GM19395 (cell line): Measurements from ENCODE around the gene ABCB10.
"Not testable (repeated sequence)": the region's sequence is repeated elsewhere in the genome, so short reads cannot be mapped to it uniquely, and the experiment has no call there.

Source experiments
- ATAC-seq: cut with Tn5 transposase; IDR thresholded peaks from one replicate; pipeline ENCODE4 v1.9.1; 2021; ENCODE audit warnings: mild to moderate bottlenecking, moderate library complexity; ENCODE audit not compliant: unreplicated experiment

ABCB10 gene

DNA sequence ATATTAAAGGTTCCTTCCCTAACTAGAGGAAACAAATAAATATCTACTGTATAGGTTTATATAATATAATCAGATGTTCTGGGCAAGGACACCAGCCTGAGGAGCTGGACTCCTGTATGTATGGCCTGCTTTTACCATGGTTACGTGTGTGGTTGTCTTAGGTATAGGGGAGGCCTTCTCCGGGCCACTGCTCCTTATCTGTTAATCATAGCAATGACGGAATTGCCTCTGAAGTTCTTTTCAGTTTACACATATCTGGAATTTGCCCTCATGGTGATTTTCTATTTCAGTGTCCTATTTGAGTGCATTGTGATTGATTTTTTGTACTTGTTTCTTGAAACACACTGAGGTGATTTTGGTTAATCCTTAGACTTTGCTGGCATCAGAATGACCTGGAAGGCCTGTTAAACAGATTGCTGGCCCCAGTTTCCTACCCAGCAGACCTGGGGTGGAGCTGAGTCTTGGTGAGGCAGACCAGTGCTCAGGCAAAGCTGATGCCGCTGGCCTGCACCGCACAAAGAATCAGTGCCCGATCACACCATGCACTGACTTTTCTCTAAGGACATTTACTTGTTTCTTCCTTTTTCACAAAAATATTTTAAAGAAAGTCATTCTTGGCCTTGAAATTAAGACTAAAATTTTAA lies 18.5 kb downstream of the ABCB10 start:
- ATAC-seq: no peak

DNA sequence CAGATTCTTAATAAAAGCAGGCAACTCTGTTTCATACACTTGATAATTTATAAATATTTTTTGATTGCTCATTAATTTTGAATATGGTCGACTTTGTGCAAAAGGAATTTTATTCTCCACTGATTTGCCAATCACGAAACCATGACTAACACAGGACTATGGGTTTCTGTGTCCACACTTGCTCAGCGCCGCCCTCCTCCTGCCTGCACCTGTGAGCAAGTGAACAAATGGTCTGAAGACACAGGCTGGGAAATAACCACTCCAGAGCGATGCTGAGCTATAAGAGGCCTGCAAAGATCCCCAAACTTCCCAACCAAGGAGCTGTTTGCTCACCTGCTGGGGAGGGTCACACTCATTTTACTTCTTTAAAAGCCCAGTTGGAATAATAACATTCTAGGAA lies 19.6 kb downstream of the ABCB10 start:
- ATAC-seq: no peak

DNA sequence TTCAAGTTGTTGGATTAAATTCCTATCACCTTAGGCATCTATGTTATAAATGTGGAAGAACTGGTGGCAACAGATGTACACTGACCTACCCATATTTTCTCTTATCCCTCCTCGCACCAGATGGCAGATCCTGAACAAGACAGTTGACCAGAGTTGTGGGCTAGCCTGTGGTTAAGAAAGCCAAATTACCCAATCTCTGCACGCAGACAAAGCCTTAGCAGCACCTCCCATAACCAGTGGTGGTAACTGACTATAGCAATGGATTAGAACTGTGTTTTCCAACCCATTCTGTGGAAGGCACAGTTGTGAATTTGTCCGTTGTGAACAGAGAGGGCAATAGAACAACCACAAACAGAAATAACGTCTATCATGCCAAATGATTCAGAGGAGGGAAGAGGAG lies 20.6 kb downstream of the ABCB10 start:
- ATAC-seq: no peak

DNA sequence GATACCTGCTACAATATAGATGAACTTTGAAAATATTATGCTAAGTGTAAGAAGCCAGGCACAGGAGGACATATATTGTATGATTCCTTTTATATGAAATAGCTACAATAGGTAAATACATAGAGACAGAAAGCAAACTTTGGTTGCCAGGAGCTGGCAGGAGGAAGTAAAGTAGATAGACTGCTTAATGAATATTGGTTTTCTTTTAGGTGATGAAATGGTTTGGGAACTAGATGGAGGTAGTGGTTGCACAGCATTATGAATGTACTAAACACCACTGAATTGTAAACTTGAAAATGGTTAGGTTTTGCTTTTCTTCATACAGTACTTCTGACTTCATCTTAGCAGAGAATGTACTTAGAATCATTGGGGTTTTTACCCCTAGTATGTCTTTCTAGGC lies 21.5 kb downstream of the ABCB10 start:
- ATAC-seq: no peak

DNA sequence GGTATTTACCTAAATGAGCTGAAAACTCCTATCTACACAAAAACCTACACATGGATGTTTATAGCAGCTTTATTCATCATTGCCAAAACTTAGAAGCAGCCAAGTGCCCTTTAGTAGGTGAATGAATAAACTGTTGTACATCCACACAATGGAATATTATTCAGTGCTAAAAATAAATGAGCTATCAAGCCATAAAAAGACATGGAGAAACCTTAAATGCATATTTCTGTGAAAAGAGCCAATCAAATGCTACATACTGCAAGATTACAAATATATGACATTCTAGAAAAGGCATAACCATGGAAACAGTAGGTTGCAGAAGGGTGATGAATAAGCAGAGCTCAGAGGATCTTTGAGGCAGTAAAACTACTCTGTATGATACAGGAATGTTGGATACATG lies 23.3 kb downstream of the ABCB10 start:
- ATAC-seq: no peak

DNA sequence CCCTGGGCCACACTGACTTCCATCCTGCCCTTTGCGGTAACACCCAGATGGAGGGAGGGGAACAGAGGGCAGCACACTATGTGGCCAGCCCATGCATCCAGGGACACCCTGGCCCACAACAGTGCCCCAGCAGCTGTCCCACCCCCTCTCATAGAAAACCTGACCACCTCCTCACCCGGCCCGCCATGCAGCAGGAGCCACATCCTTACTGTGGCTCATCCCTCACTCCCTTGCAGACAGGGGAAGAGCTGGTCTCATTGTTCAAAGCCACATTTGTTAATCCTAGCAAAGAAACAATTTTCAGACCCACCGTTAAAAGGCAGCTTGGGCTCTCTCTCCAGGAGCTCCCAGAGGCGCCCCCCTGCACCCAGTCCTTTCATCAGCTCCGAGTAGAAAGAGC lies 27.2 kb downstream of the ABCB10 start:
- no peak for ATAC-seq

DNA sequence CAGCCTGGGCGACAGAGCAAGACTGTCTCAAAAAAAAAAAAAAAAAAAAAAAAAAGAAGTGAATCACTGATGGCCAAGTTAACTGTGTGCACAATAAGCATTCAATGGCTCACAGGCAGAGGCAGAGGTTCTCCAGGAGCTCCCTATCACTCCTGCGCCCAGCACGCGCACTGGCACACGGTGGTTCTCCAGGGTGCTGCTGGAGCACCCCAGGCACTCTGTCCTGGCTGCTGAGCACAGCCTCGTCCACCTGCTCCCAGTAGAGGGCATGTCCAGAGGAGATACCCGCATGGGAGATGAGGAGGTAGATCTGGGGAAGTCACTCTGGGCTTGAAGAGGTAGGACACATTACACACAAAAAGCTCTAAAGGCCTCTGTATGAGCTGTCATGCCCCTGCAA lies 28.9 kb downstream of the ABCB10 start:
- ATAC-seq: no peak

DNA sequence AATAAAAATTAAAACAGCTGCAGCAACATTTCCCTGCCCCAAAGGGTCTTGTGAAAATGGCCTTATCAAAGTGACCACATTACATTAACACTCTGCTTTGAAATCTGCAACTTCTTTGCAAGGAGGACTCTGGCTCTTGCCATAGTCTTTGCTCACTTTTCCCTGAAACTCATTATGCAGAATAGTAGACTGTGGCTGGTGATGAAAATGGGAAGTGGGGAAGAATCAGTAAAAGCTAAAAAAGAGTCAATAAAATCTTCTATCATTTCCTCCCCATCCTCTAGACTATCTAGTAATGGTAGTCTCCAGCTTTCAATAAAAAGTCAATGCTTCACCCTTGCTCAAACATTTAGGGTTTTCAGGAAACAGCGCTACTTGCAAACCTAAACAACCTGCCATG lies 31.8 kb downstream of the ABCB10 start:
- no peak for ATAC-seq

DNA sequence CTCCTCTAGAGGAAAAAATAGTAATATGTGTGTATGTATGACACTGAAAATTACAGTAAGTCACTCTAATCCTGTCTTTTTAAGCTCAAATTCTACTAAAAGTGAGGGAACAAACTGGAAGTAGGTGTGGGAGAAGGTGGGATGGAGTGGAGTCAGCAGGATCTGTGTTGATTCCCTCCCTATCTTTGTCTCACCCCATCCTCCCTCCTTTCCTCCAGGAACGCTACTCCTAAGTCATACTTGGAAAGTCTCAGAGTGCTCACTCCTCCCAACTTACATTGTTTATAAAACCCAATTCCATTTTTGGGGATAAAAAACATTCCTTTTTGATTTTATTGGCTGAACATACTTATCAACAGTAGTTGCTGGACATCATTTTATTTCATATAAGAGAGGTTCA lies 35.5 kb downstream of the ABCB10 start:
- ATAC-seq: no peak

DNA sequence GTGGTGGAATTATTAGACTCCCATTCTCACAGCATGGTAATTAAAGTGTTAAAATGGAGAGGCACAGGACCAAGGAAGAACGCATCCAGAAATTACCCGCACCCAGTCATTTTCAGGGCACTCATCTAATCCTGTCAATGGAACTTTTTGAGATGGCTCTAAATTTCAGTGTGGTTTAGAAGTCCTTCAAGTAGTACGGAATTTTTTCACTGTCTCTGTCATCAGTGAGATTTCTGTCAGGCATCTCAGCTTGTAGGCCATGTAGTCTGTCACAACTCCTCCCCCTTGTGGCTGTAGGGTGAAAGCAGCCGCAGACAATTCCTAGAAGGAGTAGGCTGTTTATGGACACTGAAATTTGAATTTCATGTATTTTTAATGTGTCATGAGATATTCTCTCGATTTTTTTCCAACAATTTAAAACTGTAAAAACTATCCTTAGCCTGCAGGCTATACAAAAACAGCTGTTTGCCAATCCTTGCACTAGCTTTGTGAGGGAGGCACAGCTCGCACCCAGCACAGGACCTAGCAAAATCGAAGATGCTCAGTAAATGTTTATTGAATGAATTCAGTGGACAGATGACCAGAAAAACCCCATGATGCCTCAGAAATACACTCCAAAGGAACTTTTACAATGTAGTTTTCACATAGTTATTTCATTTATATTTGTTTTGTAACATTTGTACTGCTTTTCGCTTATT lies 43.8 kb downstream of the ABCB10 start:
- peak; percentile 76 for ATAC-seq

DNA sequence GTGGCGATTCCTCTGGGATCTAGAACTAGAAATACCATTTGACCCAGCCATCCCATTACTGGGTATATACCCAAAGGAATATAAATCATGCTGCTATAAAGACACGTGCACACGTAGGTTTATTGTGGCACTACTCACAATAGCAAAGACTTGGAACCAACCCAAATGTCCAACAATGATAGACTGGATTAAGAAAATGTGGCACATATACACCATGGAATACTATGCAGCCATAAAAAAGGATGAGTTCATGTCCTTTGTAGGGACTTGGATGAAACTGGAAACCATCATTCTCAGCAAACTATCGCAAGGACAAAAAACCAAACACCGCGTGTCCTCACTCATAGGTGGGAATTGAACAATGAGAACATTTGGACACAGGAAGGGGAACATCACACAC lies 46.9 kb downstream of the ABCB10 start:
- not testable (repeated sequence) for ATAC-seq

DNA sequence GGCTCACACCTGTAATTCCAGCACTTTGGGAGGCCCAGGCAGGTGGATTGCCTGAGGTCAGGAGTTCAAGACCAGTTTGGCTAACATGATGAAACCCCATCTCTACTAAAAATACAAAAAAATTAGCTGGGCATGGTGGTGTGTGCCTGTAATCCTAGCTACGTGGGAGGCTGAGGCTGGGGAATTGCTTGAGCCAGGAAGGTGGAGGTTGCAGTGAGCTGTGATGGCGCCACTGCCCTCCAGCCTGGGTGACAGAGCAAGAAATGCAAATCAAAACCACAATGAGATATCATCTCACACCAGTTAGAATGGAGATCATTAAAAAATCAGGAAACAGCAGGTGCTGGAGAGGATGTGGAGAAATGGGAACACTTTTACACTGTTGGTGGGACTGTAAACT lies 47.3 kb downstream of the ABCB10 start:
- ATAC-seq: not testable (repeated sequence)

DNA sequence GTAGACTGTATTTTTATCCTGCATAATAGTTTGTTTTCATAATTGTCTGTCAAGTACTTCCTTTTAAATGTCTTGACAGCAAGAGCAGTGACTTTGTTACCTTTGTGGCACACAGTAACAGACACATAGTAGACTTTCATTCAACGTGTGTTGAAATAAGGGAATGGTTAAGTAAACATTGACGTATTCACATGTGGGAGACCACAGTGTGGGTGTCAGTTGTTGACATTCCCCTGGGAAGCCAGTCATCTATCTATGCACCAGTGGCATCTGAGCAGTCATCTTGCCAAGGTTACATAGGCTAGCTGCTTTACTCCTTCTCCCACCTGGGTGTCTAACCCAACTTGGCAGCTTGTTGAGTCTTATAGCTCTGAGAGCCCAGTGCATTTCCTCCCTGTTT lies 48.9 kb downstream of the ABCB10 start:
- no peak for ATAC-seq

DNA sequence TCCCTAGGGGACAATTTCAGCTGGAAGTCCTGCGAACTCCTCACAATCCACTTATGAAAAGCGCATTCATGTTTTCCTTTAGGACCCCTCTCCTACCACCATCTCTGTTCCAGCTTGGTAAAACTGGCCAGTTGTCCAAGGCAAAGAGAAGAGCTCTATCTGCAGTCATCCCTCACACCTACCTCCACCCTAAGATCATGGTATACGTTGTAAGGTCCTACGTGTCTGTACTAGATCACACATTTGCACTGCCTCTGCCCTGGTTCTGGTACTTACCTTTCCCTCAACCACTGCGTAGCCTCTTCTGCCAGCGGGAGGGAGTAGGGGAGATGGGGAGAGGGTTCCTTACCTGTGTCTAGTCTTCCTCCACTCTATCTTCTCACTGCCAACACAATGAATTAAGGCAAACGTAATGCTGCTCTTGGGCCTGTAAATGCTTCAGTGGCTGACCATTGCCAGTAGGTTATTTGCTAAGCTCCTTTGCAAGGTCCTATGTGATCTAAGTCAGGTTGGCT lies 49.6 kb downstream of the ABCB10 start:
- no peak for ATAC-seq

DNA sequence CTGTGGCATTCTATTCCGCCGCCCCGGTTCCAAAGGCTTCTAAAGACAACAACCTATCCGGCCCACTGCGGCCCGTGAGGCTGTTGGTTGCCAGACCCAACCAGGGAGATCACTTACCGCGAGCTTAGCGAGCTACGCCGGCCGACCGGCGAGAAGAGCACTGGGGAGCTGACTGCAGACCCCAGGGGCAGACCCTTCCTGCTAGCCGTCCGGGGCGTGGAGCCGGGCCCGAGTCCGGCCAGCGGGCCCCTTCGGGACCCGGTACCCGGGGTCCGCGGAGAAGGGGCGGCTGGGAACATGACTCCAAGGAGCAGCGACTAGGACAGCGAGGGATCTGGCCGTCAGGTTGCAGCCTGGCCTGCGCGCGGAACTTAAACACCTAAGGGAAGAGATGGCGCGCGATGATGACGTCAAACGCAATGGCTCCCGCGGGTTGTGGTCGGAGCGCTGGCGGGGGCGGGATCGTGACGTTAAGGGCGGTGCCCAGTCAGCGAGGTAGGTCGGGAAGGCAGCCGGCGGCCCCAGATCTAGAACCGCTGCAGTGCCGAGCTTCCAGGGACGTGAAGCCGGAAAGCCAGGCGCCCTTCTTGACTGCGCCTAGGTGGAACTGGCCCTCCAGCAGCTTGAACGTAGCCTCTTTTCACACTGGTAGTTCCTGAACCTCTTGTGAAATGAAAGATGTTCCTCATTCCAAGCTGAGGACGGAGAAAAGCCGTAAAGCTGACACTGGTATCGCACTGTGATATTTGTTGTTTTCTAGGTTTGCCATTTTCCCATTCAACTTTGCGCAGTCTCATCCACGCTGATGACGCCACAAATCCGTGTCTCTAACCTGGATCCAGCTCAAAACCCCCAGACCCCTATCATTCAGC lies 50.3 kb downstream of the ABCB10 start, which contains the start of gene NUP133:
Gene NUP133, minus strand, starts transcription at position 391 of the 872 bp plus-strand sequence. Its CDS starts 92 bp downstream, at position 299.
- peak; percentile 94 for ATAC-seq

DNA sequence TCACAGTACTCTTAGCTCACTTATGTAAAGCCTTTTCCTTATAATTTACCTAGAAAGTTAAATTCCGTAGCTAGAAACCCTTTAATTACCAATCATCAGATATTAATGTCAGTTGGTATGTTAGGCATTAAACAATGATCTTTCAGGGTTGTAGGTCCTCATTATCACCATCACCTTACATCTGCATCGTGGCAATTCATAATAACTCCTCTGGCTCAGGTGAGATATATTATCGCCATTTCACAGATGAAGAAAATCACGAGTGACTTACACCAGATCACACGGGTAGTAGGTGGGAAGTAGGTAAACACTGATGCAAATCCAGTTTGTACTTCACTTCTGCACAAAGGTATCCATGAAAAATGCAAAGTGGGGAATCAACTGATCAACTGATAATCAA lies 51.0 kb downstream of the ABCB10 start:
- ATAC-seq: peak; percentile 2

DNA sequence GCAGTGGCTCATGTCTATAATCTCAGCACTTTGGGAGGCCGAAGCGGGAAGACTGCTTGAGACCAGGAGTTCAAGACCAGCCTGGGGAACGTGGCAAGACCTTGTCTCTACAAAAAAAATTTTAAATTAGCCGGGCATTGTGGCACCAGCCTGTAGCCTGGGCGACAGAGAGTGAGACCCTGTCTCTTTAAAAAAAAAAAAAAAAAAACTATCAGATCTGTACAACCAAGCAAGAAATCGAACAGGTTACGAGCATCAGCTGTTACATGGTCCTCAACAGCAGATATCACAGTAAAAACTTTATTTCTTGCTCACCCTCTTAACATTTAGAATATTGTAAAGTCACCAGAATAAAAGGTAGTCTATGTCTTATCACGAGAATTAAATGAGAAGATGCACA lies 51.9 kb downstream of the ABCB10 start:
- no peak for ATAC-seq

DNA sequence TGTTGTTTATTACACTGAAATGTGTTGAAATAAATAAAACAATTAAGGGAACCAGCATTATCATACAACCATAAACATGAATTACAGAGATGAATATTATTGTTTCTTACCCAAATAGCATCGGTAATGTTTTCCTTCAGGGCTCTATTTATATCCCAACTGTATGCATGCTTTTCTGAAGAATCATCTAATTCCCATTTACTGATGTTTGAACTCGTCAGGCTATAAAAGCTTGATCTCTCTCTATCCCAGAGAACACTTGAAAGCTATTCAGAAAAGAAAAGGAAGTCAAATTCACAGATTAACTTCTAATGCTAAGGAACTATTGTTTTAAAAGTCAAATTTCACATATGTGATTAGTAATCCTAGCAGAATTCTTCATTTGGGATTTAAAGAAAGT lies 62.7 kb downstream of the ABCB10 start:
- no peak for ATAC-seq

DNA sequence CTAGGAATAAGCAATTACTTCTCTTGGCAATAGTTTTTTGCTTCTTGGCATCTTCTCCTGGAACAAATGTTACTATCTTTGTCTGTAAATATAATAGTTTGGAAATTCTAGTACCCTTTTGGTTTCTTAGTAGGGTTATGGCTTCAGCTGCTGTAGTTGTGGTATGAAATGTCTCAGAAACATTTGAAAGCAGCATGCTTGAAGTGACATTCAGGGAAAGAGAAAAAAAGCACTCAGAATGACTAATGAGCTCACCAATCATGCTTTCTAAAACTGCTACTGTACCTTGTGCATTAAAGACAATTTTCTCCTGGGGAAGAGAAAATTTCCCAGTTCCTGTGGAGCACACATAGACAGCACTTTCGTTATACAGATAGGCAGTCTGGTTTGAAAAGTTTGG lies 71.3 kb downstream of the ABCB10 start:
- no peak for ATAC-seq

DNA sequence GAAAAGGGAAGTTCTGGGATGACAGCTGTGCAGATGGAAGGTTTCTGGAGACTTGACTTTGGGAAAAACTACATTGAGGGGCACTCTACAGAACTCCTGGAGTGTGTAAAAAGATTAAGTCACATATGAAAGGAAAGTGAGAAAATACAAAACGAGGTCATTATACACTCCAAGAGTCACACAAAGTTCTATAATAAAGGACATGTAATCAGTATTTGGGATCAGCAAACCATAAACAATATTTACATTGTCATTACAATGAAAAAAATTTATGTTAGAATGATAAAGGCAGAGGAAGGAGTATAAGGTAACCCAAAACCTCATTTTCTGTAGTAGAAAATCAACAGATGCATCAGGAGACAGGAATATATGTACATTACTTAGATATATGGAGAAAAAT lies 73.2 kb downstream of the ABCB10 start:
- no peak for ATAC-seq

DNA sequence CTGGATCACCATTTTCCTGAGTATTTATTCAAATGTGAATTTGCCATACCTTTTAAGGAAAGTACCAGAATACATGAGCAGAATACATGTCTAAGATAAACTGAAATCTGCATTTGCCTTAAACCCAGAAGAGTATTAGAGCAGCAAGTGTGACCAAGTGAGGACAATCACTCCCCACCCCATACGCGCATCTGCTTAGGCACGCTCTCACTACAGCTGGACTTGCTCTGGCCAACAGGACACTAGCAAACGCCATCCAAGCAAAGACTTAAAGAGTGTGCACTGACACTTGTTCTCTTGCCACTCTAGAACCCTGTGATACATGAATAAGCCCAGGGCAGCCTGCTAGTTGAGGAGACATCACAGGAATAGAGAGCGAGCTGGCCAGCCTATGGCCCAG lies 76.0 kb downstream of the ABCB10 start:
- no peak for ATAC-seq

DNA sequence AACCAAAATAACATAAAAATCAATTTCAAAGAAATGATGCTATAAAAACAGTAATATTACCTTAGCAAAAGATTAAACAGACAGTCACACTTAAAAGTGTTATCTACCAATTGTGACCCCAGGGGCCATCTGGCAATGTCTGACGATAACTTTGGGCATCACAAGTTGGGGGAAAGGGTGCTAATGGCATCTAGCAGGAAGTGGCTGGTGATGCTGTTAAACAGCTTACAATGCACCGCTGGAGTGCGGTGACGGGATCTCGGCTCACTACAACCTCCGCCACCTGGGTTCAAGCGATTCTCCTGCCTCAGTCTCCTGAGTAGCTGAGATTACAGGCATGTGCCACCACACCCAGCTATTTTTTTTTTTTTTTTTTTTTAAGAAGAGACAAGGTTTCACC lies 78.0 kb downstream of the ABCB10 start:
- ATAC-seq: no peak
